ENCODE measurements around the gene TBL3. TPM values are rescaled to one million over a fixed set of nuclear protein-coding genes. Genes with fewer than 3 reads are reported as not detected.

Gene TBL3
- total RNA-seq, 1 experiment from 2014 or later: 68.9 TPM

GRCh38 chr16:1950559-1950958 is 21.3 kb upstream of the TBL3 start:
- Histone ChIP-seq H3K27ac (ENCODE audit: low read depth, low read length) (no peak overlapping the region; the same call in 1 of the 2 replicates), H3K4me3 (replicated peaks in 1 of 2; ENCODE audit: low read depth in 1 of 2, low read length in 2 of 2) (no peak overlapping the region), H3K9ac (ENCODE audit: low read length) (no peak overlapping the region), H3K9me2 (ENCODE audit: insufficient read depth) (no peaks in the 10 kb centered on the region), H3K36me3 (ENCODE audit: control insufficient read depth in 1 of 2, insufficient read depth in 2 of 2, low read length in 2 of 2) (no peaks in the 10 kb centered on the region), H3K79me2 (ENCODE audit: insufficient read depth, low read length) (no peaks in the 10 kb centered on the region), H3K4me1 (ENCODE audit: control insufficient read depth in 1 of 2, insufficient read depth in 2 of 2, low read length in 2 of 2) (peaks cover 0 to 2% of the 10 kb centered on the region in 2 experiments; a peak in 3 of 4 replicates), H3K4me2 (ENCODE audit: low read length) (no peak overlapping the region), H2AFZ (ENCODE audit: low read depth, low read length, poor library complexity, severe bottlenecking) (no peak overlapping the region), H3K27me3 (ENCODE audit: insufficient read depth, low read length) (no peaks in the 10 kb centered on the region), H3K9me3 (ENCODE audit: control insufficient read depth in 1 of 2, insufficient read depth in 1 of 2, low read depth in 1 of 2, low read length in 2 of 2) (no peaks in the 10 kb centered on the region), H4K20me1 (ENCODE audit: insufficient read depth) (no peaks in the 10 kb centered on the region)
- TF ChIP-seq CEBPB (IDR thresholded peaks at IDR 0.05; ENCODE audit: low read depth) (no peak), POLR2A (IDR thresholded peaks at IDR 0.05; ENCODE audit: borderline replicate concordance, extremely low read depth, insufficient read depth, insufficient read length) (no peak), MAX (IDR thresholded peaks at IDR 0.05) (no peak), ATF3 (IDR thresholded peaks at IDR 0.05) (no peak), RAD21 (IDR thresholded peaks at IDR 0.05; ENCODE audit: low read depth) (no peak), ZNF274 (IDR thresholded peaks at IDR 0.05; ENCODE audit: low read depth, low read length) (no peak), EZH2phosphoT487 (IDR thresholded peaks at IDR 0.05; ENCODE audit: borderline replicate concordance) (no peak)
- no TSS peak for BruUV-seq (replicated peaks)
- ChIA-PET RAD21 (ENCODE audit: low non-redundant PET in 1 of 2, low total read pairs in 2 of 2, uncharacterized antibody in 2 of 2, unreplicated experiment in 2 of 2) (no interaction called here), POLR2A (interaction anchor here (1.1 kb wide), 1 partner anchor 14 kb away, joined by 4 read pairs; the partner anchor contains the start of gene RPS2), CTCF (no interaction called here)
- ATAC-seq: no peak
- DNase-seq (ENCODE audit: low read depth, low spot score): no peak
- intact Hi-C loops (cut with micrococcal nuclease): no loop called here

- Histone ChIP-seq H3K9me3 (ENCODE audit: control insufficient read depth in 1 of 2, insufficient read depth in 1 of 2, low read depth in 1 of 2, low read length in 2 of 2) (no peaks in the 10 kb centered on the region), H3K79me2 (ENCODE audit: insufficient read depth, low read length) (no peaks in the 10 kb centered on the region), H3K9ac (ENCODE audit: low read length) (no peak overlapping the region), H3K36me3 (ENCODE audit: control insufficient read depth in 1 of 2, insufficient read depth in 2 of 2, low read length in 2 of 2) (no peaks in the 10 kb centered on the region), H3K4me1 (ENCODE audit: control insufficient read depth in 1 of 2, insufficient read depth in 2 of 2, low read length in 2 of 2) (peaks cover 2 to 5% of the 10 kb centered on the region in 2 experiments), H4K20me1 (ENCODE audit: insufficient read depth) (no peaks in the 10 kb centered on the region), H3K9me2 (ENCODE audit: insufficient read depth) (no peaks in the 10 kb centered on the region), H3K27ac (ENCODE audit: low read depth, low read length) (no peak overlapping the region), H3K4me3 (replicated peaks in 1 of 2; ENCODE audit: low read depth in 1 of 2, low read length in 2 of 2) (no peak overlapping the region), H3K4me2 (ENCODE audit: low read length) (no peak overlapping the region), H2AFZ (ENCODE audit: low read depth, low read length, poor library complexity, severe bottlenecking) (no peak overlapping the region), H3K27me3 (ENCODE audit: insufficient read depth, low read length) (no peaks in the 10 kb centered on the region)
- ChIA-PET POLR2A (interaction anchor here (1.0 to 2.8 kb wide), 3 partner anchors 10 to 202 kb away, joined by 3 to 17 read pairs (median 9); partner anchors contain the start of genes MSRB1, RPS2 and TRAF7), RAD21 (ENCODE audit: low non-redundant PET in 1 of 2, low total read pairs in 2 of 2, uncharacterized antibody in 2 of 2, unreplicated experiment in 2 of 2) (no interaction called here), CTCF (no interaction called here)
- no TSS peak for BruUV-seq (replicated peaks)
- DNase-seq (ENCODE audit: low read depth, low spot score) (no peak), ATAC-seq (no peak)
- TF ChIP-seq ELF1 (IDR thresholded peaks at IDR 0.05; ENCODE audit: borderline replicate concordance, low read depth) (no peak), SIN3A (IDR thresholded peaks at IDR 0.05; ENCODE audit: low read depth) (no peak), CTCF (IDR thresholded peaks at IDR 0.05 in 2 of 3, conservative IDR thresholded peaks at IDR 0.05 in 1 of 3; ENCODE audit: borderline replicate concordance in 1 of 3, insufficient read depth in 1 of 3, low read depth in 2 of 3, low read length in 2 of 3) (no peak), POLR2AphosphoS5 (IDR thresholded peaks at IDR 0.05; ENCODE audit: low read depth, low read length) (no peak), ZBTB33 (IDR thresholded peaks at IDR 0.05; ENCODE audit: extremely low read depth, insufficient replicate concordance, low read length) (no peak), CBX3 (IDR thresholded peaks at IDR 0.05; ENCODE audit: low read depth) (no peak), EZH2 (IDR thresholded peaks at IDR 0.05) (no peak), SP1 (IDR thresholded peaks at IDR 0.05; ENCODE audit: low read depth) (no peak), ATF3 (IDR thresholded peaks at IDR 0.05) (no peak), POLR2A (IDR thresholded peaks at IDR 0.05; ENCODE audit: borderline replicate concordance, extremely low read depth, insufficient read depth, insufficient read length) (no peak), ZNF274 (IDR thresholded peaks at IDR 0.05; ENCODE audit: low read depth, low read length) (no peak), ZFX (IDR thresholded peaks at IDR 0.05) (no peak), RAD21 (IDR thresholded peaks at IDR 0.05; ENCODE audit: low read depth) (no peak), EGR1 (IDR thresholded peaks at IDR 0.05; ENCODE audit: low read depth) (no peak)
- intact Hi-C loops (cut with micrococcal nuclease): no loop called here
Observed at GRCh38 chr16:1953734-1954133, 18.1 kb upstream of the TBL3 start.

All from HCT116 (cell line).